HG03045 (cell line): ENCODE data around the gene DSCAML1.

Experiments used
- ATAC-seq: cut with Tn5 transposase; IDR thresholded peaks from one replicate; pipeline ENCODE4 v1.9.1; 2021; ENCODE audit warnings: mild to moderate bottlenecking, moderate library complexity; ENCODE audit not compliant: unreplicated experiment

Gene DSCAML1

GRCh38 chr11:117481885-117482284, 315.1 kb downstream of the DSCAML1 start:
- no peak for ATAC-seq

GRCh38 chr11:117481036-117481435, 316.0 kb downstream of the DSCAML1 start:
- ATAC-seq = no peak

GRCh38 chr11:117480221-117480620, 316.8 kb downstream of the DSCAML1 start:
- ATAC-seq = no peak

- ATAC-seq = no peak
Measured at GRCh38 chr11:117479372-117479771, 317.6 kb downstream of the DSCAML1 start.

- ATAC-seq = no peak
Measured at GRCh38 chr11:117478926-117479325, 318.1 kb downstream of the DSCAML1 start.

GRCh38 chr11:117478126-117478860, 318.7 kb downstream of the DSCAML1 start:
- ATAC-seq = no peak

GRCh38 chr11:117477721-117478120, 319.3 kb downstream of the DSCAML1 start:
- ATAC-seq = no peak

GRCh38 chr11:117476531-117477142, 320.4 kb downstream of the DSCAML1 start:
- no peak for ATAC-seq

DNA sequence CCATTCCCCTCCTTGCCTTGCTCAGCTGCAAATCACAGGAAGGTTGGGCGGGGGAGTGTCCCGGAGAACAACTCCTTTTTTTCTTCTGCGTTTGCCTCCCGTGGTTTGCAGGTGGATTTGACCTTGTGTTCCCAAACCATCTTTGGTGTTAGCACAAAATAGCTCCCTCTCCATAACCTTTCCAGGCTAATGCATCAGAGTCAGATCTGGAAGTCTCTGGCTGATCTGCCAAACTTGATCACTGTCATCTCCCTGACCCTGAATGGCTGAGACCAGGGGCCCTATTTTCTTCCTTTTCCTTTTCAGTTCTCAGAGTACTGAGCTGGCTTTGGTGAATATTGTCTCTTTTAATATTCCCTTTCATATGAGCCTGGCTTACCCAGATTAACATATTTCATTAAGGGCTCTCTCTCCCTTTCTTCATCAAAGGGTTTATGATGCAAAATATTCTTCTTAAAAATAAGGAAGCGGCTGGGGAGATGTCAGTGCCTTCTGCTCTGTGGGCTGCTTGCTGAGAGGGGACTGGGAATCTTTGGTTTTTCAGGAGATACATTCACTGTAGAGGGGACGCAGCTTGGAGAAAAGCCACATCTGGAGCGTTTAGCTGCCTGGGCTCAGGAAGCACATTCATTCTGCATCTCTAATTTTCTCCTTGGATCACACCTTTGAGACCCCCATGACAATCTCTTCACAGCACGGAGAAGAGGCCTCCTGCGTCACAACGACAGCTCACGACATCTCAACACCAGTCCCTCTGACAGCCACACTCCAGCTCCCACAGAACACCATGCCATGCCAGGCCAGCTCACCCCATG, 321.1 kb downstream of the DSCAML1 start:
- ATAC-seq = no peak

- ATAC-seq = no peak
Measured at GRCh38 chr11:117473481-117474091, 323.4 kb downstream of the DSCAML1 start.

- no peak for ATAC-seq
Measured at GRCh38 chr11:117471776-117472175, 325.2 kb downstream of the DSCAML1 start.

- no peak for ATAC-seq
Measured at GRCh38 chr11:117470576-117470975, 326.4 kb downstream of the DSCAML1 start.

- ATAC-seq = no peak
Measured at GRCh38 chr11:117468888-117469287, 328.1 kb downstream of the DSCAML1 start.

- ATAC-seq = no peak
Measured at GRCh38 chr11:117467770-117468169, 329.2 kb downstream of the DSCAML1 start.

GRCh38 chr11:117466966-117467365, 330.1 kb downstream of the DSCAML1 start:
- ATAC-seq = no peak

DNA sequence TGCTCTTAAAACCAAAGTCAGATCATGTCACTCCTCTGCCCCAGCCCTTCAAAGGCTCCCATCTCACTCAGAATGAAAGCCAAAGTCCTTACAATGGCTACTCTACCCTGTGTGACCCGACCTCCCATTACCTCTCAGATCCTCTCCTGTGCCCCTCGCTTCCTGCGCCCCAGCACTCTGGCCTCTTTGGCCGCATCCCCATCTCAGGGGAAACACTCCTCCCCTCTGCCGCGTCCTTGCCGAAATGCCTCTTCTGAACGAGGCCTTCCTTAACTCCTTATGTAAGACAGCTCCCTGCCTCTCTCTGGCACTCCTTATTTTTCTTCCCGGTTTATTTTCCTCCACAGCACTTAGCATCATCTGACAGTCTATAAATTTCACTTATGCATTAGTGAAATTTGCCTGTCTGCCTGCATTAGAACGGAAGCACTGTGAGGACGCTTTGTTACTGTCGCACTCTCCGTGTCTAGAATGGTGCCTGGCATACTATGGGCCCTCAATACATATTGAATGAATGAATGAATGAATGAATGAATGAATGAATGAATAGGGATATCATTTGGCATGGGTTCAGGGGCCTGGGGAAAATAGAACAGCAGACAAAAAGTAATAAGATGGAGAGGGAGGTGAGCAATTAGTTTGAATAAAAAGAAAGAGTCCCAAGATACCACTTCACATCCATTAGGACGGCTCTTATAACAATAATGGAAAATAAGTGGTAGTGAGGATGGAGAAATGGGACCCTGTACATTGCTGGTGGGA, 331.6 kb downstream of the DSCAML1 start:
- ATAC-seq = no peak

DNA sequence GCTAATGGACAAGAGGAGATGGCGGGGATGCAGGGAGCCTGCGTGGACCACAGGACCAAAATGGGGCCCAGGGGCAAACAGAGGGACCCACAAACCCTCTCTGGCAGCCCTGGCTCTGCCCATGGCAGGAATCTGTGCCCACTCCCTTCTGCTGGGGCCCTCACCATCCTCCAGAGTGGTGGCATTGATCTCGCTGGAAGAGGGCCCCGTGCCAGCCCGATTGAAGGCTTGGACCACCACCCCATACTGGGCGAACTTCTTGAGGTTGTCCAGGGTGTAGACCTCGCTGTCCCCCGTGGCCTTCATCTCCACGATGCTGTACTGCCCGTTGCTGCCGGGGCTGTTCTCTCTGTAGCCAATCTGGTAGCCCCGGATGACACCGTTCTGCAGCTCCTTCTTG, 332.2 kb downstream of the DSCAML1 start:
- ATAC-seq = no peak

DNA sequence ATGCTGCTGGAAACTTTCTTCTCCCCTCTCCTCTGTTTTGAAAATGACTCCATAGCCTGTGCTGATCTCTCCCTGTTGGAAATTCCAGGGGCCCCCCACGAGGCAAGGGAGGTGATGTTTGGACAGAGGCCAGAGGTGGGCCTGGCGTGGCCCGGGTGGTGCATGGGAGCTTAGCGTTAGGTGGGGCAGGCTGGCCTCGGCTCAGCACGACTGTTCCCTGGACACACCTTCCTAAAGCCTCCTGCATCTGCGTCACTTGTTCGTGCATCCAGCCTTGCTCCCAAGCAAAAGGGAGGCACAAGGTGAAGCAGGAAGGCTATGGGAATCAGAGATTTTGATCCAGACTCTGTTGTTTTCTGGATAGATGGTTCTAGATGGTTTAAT, 334.2 kb downstream of the DSCAML1 start:
- no peak for ATAC-seq

GRCh38 chr11:117462183-117462863, 334.7 kb downstream of the DSCAML1 start:
- ATAC-seq = no peak
